ENCODE results near the gene METTL22.

METTL22 gene

GRCh38 chr16:8694795-8695728 lies 73.6 kb downstream of the METTL22 start:
- DNase-seq (ENCODE audit: low spot score): no peak

DNA sequence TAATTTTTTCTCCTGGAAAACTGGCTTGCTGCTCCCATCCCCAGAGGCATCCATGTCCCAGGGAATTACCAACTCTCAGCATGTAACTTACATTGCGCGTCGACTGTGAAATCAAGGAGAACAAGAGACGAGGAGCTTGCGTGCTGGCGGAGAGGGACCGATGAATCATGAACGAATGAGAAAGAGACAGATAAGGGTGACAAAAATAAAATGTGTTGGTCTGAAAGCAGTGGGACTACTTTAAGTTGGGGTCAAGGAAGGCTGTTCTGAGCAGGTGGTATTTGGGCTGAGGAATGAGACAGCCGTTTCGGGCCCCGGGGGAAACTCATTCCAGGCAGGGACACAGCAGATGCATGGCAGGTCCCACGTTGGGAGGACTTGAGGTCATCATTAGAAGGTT lies 75.4 kb downstream of the METTL22 start:
- DNase-seq (ENCODE audit: low spot score): no peak

DNA sequence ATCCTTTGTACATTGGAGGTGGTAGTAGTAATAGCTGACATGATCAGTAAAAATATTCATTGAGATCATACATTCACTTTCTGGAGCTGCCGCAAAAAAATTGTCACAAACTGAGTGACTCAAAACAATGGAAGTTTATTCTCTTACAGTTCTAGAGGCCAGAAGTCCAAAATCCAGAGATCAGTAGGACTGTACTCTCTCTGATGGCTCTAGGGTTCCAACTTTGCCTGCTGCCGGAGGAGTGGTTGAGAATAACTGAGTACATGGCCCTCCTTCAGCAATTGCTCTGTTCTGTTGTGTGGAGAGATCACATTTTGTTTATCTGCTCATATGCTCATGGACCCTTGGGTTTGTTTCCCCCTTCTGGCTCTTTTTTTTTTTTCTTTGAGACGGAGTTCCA lies 76.5 kb downstream of the METTL22 start:
- no peak for DNase-seq (ENCODE audit: low spot score)
